Peyer's patch (tissue), 4 donors: ENCODE results near the gene RGMA. TPM values are rescaled to one million over a fixed set of nuclear protein-coding genes. Genes with fewer than 3 reads are reported as not detected.
"Not testable (repeated sequence)": the region's sequence is repeated elsewhere in the genome, so short reads cannot be mapped to it uniquely, and the experiment has no call there.

ENCODE experiments used
- DNase-seq, 3 donors: peaks; one replicate each; pipeline ENCODE4 v3.0.0-alpha.2; 2017 to 2019
- H3K27ac ChIP-seq, 4 donors: fragments of 200-600 bp; sonication (generic); one replicate each; pipeline ENCODE4 v1.5.1; 2016 to 2019
- H3K27me3 ChIP-seq, 2 donors: fragments of 200-600 bp; sonication (generic); one replicate each; pipeline ENCODE4 v1.5.1; 2019
- H3K36me3 ChIP-seq, 3 donors: fragments of 200-600 bp; sonication (generic); one replicate each; pipeline ENCODE4 v1.5.1; 2016 to 2019
- H3K4me1 ChIP-seq, 4 donors: fragments of 200-600 bp; sonication (generic); one replicate each; pipeline ENCODE4 v1.5.1; 2016 to 2019
- H3K4me3 ChIP-seq, 4 donors: fragments of 200-600 bp; sonication (generic); 1 replicate in 3 of 4; 2 replicates in 1 of 4; pipeline ENCODE4 v1.5.1; 2016 to 2019; ENCODE audit warnings: mild to moderate bottlenecking in 1 of 4
- H3K9me3 ChIP-seq, 4 donors: fragments of 200-600 bp; sonication (generic); one replicate each; pipeline ENCODE4 v1.5.1; 2016 to 2019; ENCODE audit warnings: mild to moderate bottlenecking in 1 of 4
- CTCF ChIP-seq, 6 experiments: fragments of 450-650 bp in 4 of 6; fragments of 200-600 bp in 2 of 6; sonication (generic) in 1 of 6; IDR thresholded peaks; one replicate each; pipeline ENCODE4 v1.5.1; 2017 to 2019; ENCODE audit warnings: antibody characterized with exemption in 6 of 6, mild to moderate bottlenecking in 3 of 6, moderate library complexity in 1 of 6
- POLR2A ChIP-seq, 2 donors: fragments of 450-650 bp; IDR thresholded peaks; one replicate each; pipeline ENCODE4 v1.5.1; 2017; ENCODE audit warnings: antibody characterized with exemption in 2 of 2, mild to moderate bottlenecking in 2 of 2, moderate library complexity in 2 of 2
- total RNA-seq, 4 donors: library from RNA; depleted of rRNA; stranded (reverse); fragments of >200 nt; gene quantifications; one replicate each; pipeline ENCODE4 v1.1.0, GENCODE V29; 2016

RGMA gene
- total RNA-seq, 4 donors from 2014 or later: 1.8 to 18.8 (median 9.3) TPM

- no peak for TF ChIP-seq POLR2A (IDR thresholded peaks at IDR 0.05)
- no peak for TF ChIP-seq CTCF (IDR thresholded peaks at IDR 0.05)
- H3K36me3 ChIP-seq: peaks cover 0 to 8% (median 0%) of the 10 kb centered on the region in 3 donors
- peak in 1 of 3 donors; percentile 8 for DNase-seq
Measured at GRCh38 chr15:93042691-93043378, 46.2 kb downstream of the RGMA start.

DNA sequence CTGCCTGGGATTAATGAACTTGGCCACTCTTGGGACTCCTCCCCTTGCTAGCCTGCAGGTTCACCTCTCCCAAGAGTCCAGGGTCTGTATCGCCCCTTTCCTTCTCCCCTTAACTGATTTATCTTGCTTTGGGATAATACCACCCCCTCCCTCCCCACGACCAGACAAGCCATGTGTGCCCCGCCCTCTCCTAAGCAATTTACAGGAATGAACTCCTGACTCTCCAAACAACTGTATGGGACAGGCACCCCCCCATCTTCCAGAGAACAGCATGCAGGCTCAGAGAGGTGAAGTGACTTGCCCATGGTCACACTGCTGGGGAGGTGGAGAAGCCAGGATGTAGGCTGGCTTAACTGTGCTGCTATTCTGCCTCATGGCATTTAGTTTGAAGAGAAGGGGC, 46.8 kb downstream of the RGMA start:
- peak in 1 of 3 donors; percentile 9 for DNase-seq
- H3K4me1 ChIP-seq: no peaks in the 10 kb centered on the region
- no peak overlapping the region for H3K27ac ChIP-seq
- TF ChIP-seq POLR2A (IDR thresholded peaks at IDR 0.05) (no peak), CTCF (IDR thresholded peaks at IDR 0.05) (no peak)
- no peaks in the 10 kb centered on the region for H3K27me3 ChIP-seq
- H3K4me3 ChIP-seq: no peak overlapping the region
- H3K36me3 ChIP-seq: peaks cover 0 to 8% (median 0%) of the 10 kb centered on the region in 3 donors
- no peaks in the 10 kb centered on the region for H3K9me3 ChIP-seq

More at GRCh38 chr15:93042691-93043378, 46.2 kb downstream of the RGMA start:
- Histone ChIP-seq H3K4me3 (no peak overlapping the region), H3K27ac (no peak overlapping the region), H3K4me1 (no peaks in the 10 kb centered on the region), H3K9me3 (no peaks in the 10 kb centered on the region), H3K27me3 (no peaks in the 10 kb centered on the region)

GRCh38 chr15:93041159-93041547, 47.9 kb downstream of the RGMA start:
- H3K27ac ChIP-seq: no peak overlapping the region
- no peaks in the 10 kb centered on the region for H3K9me3 ChIP-seq
- H3K4me3 ChIP-seq: no peak overlapping the region
- H3K36me3 ChIP-seq: no peaks in the 10 kb centered on the region
- TF ChIP-seq POLR2A (IDR thresholded peaks at IDR 0.05): no peak
- TF ChIP-seq CTCF (IDR thresholded peaks at IDR 0.05): no peak
- no peaks in the 10 kb centered on the region for H3K4me1 ChIP-seq
- DNase-seq: peak in 1 of 3 donors; percentile 15
- H3K27me3 ChIP-seq: no peaks in the 10 kb centered on the region

DNA sequence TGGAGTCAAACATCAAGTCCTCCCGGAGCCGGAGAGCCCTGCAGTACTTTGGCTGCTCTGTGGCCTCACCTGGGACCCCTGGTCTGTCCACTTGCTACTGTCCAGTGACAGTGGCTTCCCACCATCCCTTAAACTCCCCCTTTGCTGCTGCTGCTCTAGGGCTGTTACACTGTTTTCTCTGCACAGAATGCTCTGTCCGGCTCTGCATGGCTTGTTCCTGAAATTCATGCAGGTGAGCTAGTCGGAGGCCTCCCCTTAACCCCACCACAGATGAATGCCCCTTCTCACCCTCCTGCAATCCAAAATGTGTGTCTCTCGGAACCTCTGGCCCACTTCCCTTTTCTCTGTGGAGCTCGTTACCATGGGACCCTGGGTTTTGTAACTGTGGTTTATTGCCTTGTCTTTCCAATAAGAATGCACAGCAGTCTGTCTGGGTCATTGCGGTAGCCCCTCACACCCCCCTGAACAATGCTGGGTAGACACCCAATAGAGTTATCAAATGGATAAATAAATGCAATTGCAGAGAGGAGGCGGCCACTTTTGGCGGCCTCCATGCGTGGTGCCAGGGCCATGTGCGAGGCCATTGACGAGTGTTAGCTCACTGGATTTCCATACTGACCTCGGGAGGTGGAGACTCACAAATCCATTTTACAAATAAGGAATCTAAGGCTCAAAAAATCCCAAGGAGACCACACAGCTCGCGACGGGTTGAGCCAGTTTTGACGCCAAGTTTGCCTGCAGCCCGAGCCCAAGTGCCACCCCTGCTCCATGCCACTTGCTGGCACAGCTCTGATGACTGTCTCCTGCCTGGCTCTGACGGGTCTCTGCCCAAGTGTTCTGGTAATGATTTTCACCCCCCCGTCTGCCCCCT, 48.5 kb downstream of the RGMA start:
- Histone ChIP-seq H3K27ac (no peak overlapping the region), H3K27me3 (no peaks in the 10 kb centered on the region), H3K4me3 (no peak overlapping the region), H3K9me3 (no peaks in the 10 kb centered on the region), H3K4me1 (no peaks in the 10 kb centered on the region), H3K36me3 (no peaks in the 10 kb centered on the region)
- peak in 1 of 3 donors; percentile 33 for DNase-seq
- TF ChIP-seq POLR2A (IDR thresholded peaks at IDR 0.05) (no peak), CTCF (IDR thresholded peaks at IDR 0.05) (no peak)

DNA sequence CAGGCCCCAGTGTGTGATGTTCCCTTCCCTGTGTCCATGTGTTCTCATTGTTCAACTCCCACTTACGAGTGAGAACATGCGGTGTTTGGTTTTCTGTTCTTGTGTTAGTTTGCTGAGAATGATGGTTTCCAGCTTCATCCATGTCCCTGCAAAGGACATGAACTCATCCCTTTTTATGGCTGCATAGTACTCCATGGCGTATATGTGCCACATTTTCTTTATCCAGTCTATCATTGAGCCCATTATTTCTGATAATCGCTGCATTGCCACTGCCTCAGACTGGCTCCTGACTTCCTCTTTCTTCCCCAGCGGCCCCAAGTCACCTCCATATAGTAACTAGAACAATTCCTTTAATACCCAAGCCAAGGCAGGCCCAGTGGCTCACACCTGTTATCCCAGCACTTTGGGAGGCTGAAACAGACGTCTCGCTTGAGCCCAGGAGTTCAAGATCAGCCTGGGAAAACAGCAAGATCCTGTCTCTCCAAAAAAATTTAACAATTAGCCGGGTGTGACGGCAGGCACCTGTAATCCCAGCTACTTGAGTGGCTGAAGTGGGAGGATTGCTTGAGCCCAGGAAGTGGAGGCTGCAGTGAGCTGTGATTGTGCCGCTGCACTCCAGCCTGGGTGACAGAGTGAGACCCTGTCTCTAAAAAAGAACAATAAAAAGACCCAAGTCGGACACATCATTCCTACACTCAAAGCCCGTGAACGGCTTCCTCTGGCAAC, 49.3 kb downstream of the RGMA start:
- H3K4me3 ChIP-seq, H3K36me3 ChIP-seq, H3K27me3 ChIP-seq, H3K4me1 ChIP-seq, H3K9me3 ChIP-seq, H3K27ac ChIP-seq: not testable (repeated sequence)
- DNase-seq: peak in 1 of 3 donors; percentile 12
